Suprapubic skin (tissue), 4 donors: ENCODE measurements around the gene SLC17A2. TPM values are rescaled to one million over a fixed set of nuclear protein-coding genes. Genes with fewer than 3 reads are reported as not detected.

ENCODE experiments used
- DNase-seq, 2 donors: peaks; one replicate each; pipeline ENCODE4 v3.0.0-alpha.2; 2019; ENCODE audit warnings: low spot score in 2 of 2
- H3K27ac ChIP-seq: fragments of 200-600 bp; sonication (generic); one replicate; pipeline ENCODE4 v1.5.1; 2019
- H3K27me3 ChIP-seq: fragments of 200-600 bp; sonication (generic); one replicate; pipeline ENCODE4 v1.5.1; 2019
- H3K36me3 ChIP-seq: fragments of 200-600 bp; sonication (generic); one replicate; pipeline ENCODE4 v1.5.1; 2019
- H3K4me1 ChIP-seq: fragments of 200-600 bp; sonication (generic); one replicate; pipeline ENCODE4 v1.5.1; 2019
- H3K4me3 ChIP-seq: fragments of 200-600 bp; sonication (generic); one replicate; pipeline ENCODE4 v1.5.1; 2019; ENCODE audit warnings: mild to moderate bottlenecking
- H3K9me3 ChIP-seq: fragments of 200-600 bp; sonication (generic); one replicate; pipeline ENCODE4 v1.5.1; 2019
- EP300 ChIP-seq: sonication (generic); formaldehyde crosslinking; IDR thresholded peaks from one replicate; pipeline ENCODE4 v1.6.1; 2017; ENCODE audit warnings: antibody characterized with exemption
- POLR2A ChIP-seq, 2 donors: fragments of 450-650 bp; IDR thresholded peaks; one replicate each; pipeline ENCODE4 v1.6.1; 2017; ENCODE audit warnings: antibody characterized with exemption in 2 of 2, mild to moderate bottlenecking in 2 of 2, moderate library complexity in 2 of 2
- POLR2AphosphoS5 ChIP-seq, 3 donors: sonication (generic); formaldehyde crosslinking; IDR thresholded peaks; one replicate each; pipeline ENCODE4 v1.6.1; 2017; ENCODE audit warnings: antibody characterized with exemption in 3 of 3
- WGBS: methylation state at CpG from one replicate; pipeline ENCODE4 v1.1.5; 2018; 5-methylcytosine and 5-hydroxymethylcytosine counted together
- total RNA-seq, 4 donors: library from RNA; depleted of rRNA; stranded (reverse); fragments of >200 nt; gene quantifications; one replicate each; pipeline ENCODE4 v1.1.0, GENCODE V29; 2016
- TF ChIP-seq, protein P1 (sequence below), 2 donors: fragments of 200-600 bp in 1 of 2; fragments of 450-650 bp in 1 of 2; sonication (generic) in 1 of 2; IDR thresholded peaks; one replicate each; pipeline ENCODE4 v1.5.1; 2016 to 2019; ENCODE audit warnings: antibody characterized with exemption in 2 of 2, mild to moderate bottlenecking in 1 of 2, moderate library complexity in 1 of 2

SLC17A2 gene
- total RNA-seq, 4 donors from 2014 or later, result not detected

DNA sequence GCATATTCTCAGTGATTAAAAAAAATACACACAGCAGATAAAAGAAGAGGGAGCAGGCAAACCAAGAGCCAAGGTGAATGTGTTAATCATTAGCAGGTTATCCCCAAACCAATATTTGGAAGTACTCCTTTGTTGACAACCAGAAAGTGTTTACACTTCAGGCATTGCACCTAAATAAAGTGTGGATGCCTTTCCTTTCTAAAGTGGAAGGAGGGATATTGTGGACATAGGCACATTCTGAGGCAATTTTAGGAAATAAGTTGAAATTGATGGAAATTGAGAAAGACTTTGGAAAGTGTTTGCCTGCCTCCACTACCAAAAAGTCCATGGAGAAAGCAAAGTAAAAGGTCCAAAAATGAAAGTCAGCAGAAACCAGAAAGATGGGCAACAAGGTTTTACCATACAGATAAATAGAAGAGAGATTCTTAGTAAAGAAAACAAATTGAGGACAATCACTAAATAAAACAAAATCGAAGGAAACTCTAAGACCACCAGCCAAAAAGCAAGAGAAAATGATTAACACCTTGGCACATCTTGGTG, 22.9 kb downstream of the SLC17A2 start:
- no peak overlapping the region for H3K27ac ChIP-seq
- H3K36me3 ChIP-seq, result no peaks in the 10 kb centered on the region
- no peak for DNase-seq
- 70% methylated on average over 1 of the region's 1 CpG for WGBS
- TF ChIP-seq POLR2AphosphoS5 (IDR thresholded peaks at IDR 0.05) (no peak), EP300 (no peak), POLR2A (IDR thresholded peaks at IDR 0.05) (no peak)
- TF ChIP-seq, protein P1, sequence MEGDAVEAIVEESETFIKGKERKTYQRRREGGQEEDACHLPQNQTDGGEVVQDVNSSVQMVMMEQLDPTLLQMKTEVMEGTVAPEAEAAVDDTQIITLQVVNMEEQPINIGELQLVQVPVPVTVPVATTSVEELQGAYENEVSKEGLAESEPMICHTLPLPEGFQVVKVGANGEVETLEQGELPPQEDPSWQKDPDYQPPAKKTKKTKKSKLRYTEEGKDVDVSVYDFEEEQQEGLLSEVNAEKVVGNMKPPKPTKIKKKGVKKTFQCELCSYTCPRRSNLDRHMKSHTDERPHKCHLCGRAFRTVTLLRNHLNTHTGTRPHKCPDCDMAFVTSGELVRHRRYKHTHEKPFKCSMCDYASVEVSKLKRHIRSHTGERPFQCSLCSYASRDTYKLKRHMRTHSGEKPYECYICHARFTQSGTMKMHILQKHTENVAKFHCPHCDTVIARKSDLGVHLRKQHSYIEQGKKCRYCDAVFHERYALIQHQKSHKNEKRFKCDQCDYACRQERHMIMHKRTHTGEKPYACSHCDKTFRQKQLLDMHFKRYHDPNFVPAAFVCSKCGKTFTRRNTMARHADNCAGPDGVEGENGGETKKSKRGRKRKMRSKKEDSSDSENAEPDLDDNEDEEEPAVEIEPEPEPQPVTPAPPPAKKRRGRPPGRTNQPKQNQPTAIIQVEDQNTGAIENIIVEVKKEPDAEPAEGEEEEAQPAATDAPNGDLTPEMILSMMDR (IDR thresholded peaks at IDR 0.05), result no peak
- no peak overlapping the region for H3K4me3 ChIP-seq
- no peaks in the 10 kb centered on the region for H3K4me1 ChIP-seq
- no peaks in the 10 kb centered on the region for H3K9me3 ChIP-seq
- peaks cover 12% of the 10 kb centered on the region for H3K27me3 ChIP-seq

DNA sequence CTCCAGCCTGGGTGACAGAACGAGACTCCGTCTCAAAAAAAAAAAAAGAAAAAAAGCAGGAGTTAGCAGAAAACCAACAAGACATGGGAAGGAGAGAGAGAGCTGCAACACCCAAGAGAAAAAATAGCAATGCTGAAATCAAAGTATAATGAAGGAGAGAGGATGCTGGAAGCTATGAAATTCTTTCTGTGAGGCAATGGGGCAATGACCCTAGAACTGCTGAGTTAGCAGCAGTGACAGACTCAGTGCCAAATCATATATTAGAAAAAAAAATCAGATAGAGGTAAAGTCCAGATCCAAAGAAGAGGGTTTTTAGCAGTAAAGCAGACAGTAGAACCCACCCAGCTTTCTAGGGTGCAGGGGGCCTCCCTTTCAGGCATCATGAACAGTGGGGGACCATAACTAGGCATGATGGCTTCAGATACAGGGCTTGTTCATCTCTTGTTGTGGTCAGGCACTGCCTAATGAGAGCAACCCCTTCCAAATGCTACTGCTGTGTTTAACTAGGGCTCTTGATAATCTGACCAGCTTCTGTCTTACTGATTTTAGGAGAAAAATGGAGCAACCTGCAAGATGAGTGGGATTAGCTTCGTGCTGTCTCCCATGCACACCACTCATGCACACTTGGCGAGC, 26.9 kb downstream of the SLC17A2 start:
- WGBS, result 89% methylated on average over 4 of the region's 4 CpGs
- Histone ChIP-seq H3K4me1 (no peaks in the 10 kb centered on the region), H3K36me3 (no peaks in the 10 kb centered on the region), H3K4me3 (no peak overlapping the region), H3K9me3 (no peaks in the 10 kb centered on the region), H3K27ac (no peak overlapping the region), H3K27me3 (peaks cover 12% of the 10 kb centered on the region)
- TF ChIP-seq EP300, result no peak
- TF ChIP-seq, protein P1 (IDR thresholded peaks at IDR 0.05), result no peak
- TF ChIP-seq POLR2AphosphoS5 (IDR thresholded peaks at IDR 0.05), result no peak
- TF ChIP-seq POLR2A (IDR thresholded peaks at IDR 0.05), result no peak
- no peak for DNase-seq

DNA sequence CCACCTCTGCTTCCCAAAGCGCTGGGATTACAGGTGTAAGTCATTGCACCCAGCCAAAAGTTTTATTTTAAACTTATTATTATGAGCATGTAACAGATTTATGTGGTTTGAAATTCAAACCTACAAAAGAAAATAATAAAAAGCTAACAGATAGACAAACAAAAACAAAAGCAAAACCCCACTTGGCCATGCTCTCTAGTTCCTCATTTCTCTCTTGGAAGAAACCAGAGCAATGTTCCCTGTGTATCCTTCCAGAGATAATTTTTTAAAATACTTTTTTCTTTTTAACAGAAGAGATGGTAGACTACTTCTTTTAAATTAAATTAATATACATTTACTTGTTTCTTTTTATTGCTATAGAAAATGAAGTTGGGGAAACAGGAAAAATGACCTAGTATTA, 28.4 kb downstream of the SLC17A2 start:
- DNase-seq, result no peak
- TF ChIP-seq, protein P1 (IDR thresholded peaks at IDR 0.05), result no peak
- TF ChIP-seq POLR2AphosphoS5 (IDR thresholded peaks at IDR 0.05), result no peak
- TF ChIP-seq POLR2A (IDR thresholded peaks at IDR 0.05), result no peak
- TF ChIP-seq EP300, result no peak
- Histone ChIP-seq H3K27ac (no peak overlapping the region), H3K4me1 (no peaks in the 10 kb centered on the region), H3K36me3 (no peaks in the 10 kb centered on the region), H3K9me3 (no peaks in the 10 kb centered on the region), H3K27me3 (peaks cover 12% of the 10 kb centered on the region), H3K4me3 (no peak overlapping the region)
- WGBS, result 93% methylated on average over 1 of the region's 1 CpG

DNA sequence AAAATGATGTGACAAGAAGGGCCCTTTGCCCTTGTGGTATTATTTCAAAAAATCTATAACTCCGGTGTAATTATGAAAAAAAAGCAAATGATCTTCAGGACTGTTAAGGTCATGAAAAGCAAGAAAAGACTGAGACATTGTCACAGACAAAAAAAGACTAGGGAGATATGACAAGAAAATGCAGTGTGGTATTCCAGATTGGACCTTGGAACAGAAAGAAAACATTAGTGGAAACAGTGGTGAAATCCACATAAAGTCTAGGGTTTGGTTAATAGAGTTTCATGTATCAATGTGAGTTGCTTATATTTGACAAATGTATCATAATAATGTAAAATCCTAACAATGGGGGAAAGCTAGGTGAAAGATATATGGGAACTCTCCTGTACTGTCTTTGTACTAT, 29.6 kb downstream of the SLC17A2 start:
- H3K36me3 ChIP-seq, result no peaks in the 10 kb centered on the region
- no peak for TF ChIP-seq EP300
- H3K4me1 ChIP-seq, result no peaks in the 10 kb centered on the region
- H3K9me3 ChIP-seq, result no peaks in the 10 kb centered on the region
- peaks cover 8% of the 10 kb centered on the region for H3K27me3 ChIP-seq
- H3K4me3 ChIP-seq, result no peak overlapping the region
- DNase-seq, result no peak
- no peak overlapping the region for H3K27ac ChIP-seq
- WGBS, result 90% methylated on average over 1 of the region's 1 CpG

DNA sequence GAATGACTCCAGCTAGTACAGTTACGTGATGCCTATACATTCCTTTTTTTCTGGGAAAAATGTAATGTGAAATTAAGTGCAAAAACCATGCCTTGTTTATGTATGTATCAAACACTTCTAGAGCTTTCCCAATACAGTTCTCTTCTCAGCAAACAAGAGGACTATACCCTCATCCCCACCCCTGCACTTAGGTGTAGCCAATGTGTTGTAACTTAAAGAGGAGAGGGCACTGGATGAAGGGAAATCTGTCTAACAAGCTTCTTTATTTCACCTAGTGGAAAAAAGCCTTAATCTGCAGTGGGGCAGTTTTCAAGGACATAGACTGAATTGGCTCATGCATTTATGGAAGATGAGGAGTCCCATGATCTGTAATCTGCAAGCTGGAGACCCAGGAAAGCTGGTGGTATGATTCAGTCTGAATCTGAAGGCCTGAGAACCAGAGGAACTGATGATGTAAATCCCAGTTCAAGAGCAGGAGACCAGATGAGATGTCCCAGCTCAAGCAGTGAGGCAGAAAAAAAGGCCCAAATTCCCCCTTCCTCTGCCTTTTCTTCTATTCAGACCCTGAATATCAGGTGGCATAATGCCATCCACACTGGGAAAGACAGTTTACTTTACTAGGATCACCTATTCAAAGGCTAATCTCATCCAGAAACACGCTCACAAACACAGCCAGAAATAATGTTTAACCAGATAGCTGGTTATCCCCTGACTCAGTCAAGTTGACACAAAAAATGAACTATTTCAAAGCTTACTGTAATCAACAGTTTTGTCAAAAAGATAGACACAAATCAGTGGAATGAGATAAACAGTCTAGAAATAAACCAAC, 30.7 kb downstream of the SLC17A2 start:
- Histone ChIP-seq H3K9me3 (no peaks in the 10 kb centered on the region), H3K4me1 (no peaks in the 10 kb centered on the region), H3K36me3 (no peaks in the 10 kb centered on the region), H3K4me3 (no peak overlapping the region), H3K27me3 (no peaks in the 10 kb centered on the region), H3K27ac (no peak overlapping the region)
- no peak for DNase-seq
- TF ChIP-seq, protein P1 (IDR thresholded peaks at IDR 0.05), result no peak
- TF ChIP-seq POLR2A (IDR thresholded peaks at IDR 0.05) (no peak), POLR2AphosphoS5 (IDR thresholded peaks at IDR 0.05) (no peak), EP300 (no peak)
- 89% methylated on average over 2 of the region's 2 CpGs for WGBS
